GM19035 (cell line): ENCODE measurements around the gene SSTR3.

ENCODE experiments used
- ATAC-seq: cut with Tn5 transposase; IDR thresholded peaks from one replicate; pipeline ENCODE4 v1.9.1; 2021; ENCODE audit not compliant: unreplicated experiment

Gene SSTR3

GRCh38 chr22:37197451-37198257 is 14.6 kb downstream of the SSTR3 start:
- no peak for ATAC-seq

- no peak for ATAC-seq
These were observed 15.5 kb downstream of the SSTR3 start for GRCh38 chr22:37196539-37197450.

GRCh38 chr22:37195921-37196320 is 16.4 kb downstream of the SSTR3 start:
- no peak for ATAC-seq

- ATAC-seq = no peak
These were observed 17.5 kb downstream of the SSTR3 start for GRCh38 chr22:37194750-37195149.

- no peak for ATAC-seq
These were observed 18.6 kb downstream of the SSTR3 start for GRCh38 chr22:37193629-37194191.

GRCh38 chr22:37192741-37193140 is 19.5 kb downstream of the SSTR3 start:
- no peak for ATAC-seq

- ATAC-seq = no peak
These were observed 20.1 kb downstream of the SSTR3 start for GRCh38 chr22:37192204-37192603.

GRCh38 chr22:37190262-37190780 is 22.0 kb downstream of the SSTR3 start:
- ATAC-seq = no peak

- no peak for ATAC-seq
These were observed 23.3 kb downstream of the SSTR3 start for GRCh38 chr22:37188901-37189466.

- ATAC-seq = no peak
These were observed 24.2 kb downstream of the SSTR3 start, which contains the start of gene C1QTNF6 for GRCh38 chr22:37187891-37188761. Gene C1QTNF6 (minus strand): TSS chr22:37188247. CDS start chr22:37188213, 34 bp downstream.

GRCh38 chr22:37187552-37187890 is 24.8 kb downstream of the SSTR3 start:
- ATAC-seq = no peak

GRCh38 chr22:37186997-37187522 is 25.2 kb downstream of the SSTR3 start:
- ATAC-seq = no peak

- no peak for ATAC-seq
These were observed 25.9 kb downstream of the SSTR3 start for GRCh38 chr22:37186228-37186996.

GRCh38 chr22:37185646-37186227 is 26.5 kb downstream of the SSTR3 start:
- no peak for ATAC-seq

- no peak for ATAC-seq
These were observed 27.3 kb downstream of the SSTR3 start for GRCh38 chr22:37184816-37185541.

- ATAC-seq = no peak
These were observed 27.9 kb downstream of the SSTR3 start for GRCh38 chr22:37184380-37184755.

GRCh38 chr22:37183432-37184379 is 28.6 kb downstream of the SSTR3 start:
- ATAC-seq = no peak
